ENCODE data around the gene CAPN12. TPM values are rescaled to one million over a fixed set of nuclear protein-coding genes. Genes with fewer than 3 reads are reported as not detected.

Gene CAPN12
- total and polyA plus RNA-seq, 2 of the 8 experiments (the other 6 are each of a cell fraction or from before 2014, with no cell fraction given), result 8.8 to 20.0 TPM

DNA sequence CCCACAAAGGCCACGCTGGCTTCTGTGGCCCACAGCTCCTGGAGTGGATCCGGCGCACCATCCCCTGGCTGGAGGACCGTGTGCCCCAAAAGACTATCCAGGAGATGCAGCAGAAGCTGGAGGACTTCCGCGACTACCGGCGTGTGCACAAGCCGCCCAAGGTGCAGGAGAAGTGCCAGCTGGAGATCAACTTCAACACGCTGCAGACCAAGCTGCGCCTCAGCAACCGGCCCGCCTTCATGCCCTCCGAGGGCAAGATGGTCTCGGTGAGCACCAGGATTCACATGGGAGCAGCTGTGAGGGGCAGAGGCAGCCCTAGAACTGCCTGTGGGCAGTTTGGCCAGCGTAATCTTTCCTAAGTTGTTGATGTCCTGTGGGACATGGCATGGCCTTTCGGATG lies 27.2 kb downstream of the CAPN12 start:
- Histone ChIP-seq H2BK15ac (ENCODE audit: low read length) (no peak overlapping the region), H4K91ac (replicated peaks; ENCODE audit: insufficient read length, low read length) (no peak overlapping the region), H3K4me2 (ENCODE audit: insufficient read depth in 1 of 2, low read depth in 2 of 2, low read length in 2 of 2) (no peak overlapping the region), H2AK5ac (ENCODE audit: low read depth, low read length) (no peak overlapping the region), H2BK20ac (ENCODE audit: low read length) (no peak overlapping the region), H3K79me2 (ENCODE audit: control insufficient read depth in 1 of 2, insufficient read depth in 2 of 2, low read length in 2 of 2) (no peaks in the 10 kb centered on the region), H3K14ac (ENCODE audit: insufficient read length) (no peak overlapping the region), H3K56ac (replicated peaks; ENCODE audit: insufficient read length, low read depth, low read length) (no peak overlapping the region), H3K36me3 (ENCODE audit: control insufficient read depth in 2 of 4, insufficient read depth in 4 of 4, low read length in 3 of 4) (peaks cover 22 to 62% (median 45%) of the 10 kb centered on the region in 4 experiments; a peak in 7 of 8 replicates), H3K79me1 (ENCODE audit: low read depth, low read length) (peaks cover 4% of the 10 kb centered on the region; the same call in 1 of the 2 replicates), H3K27me3 (replicated peaks in 1 of 4; ENCODE audit: control insufficient read depth in 3 of 4, extremely low read depth in 1 of 4, insufficient read depth in 3 of 4, low read length in 3 of 4) (no peaks in the 10 kb centered on the region), H4K5ac (ENCODE audit: insufficient read length, low read depth, low read length) (no peak overlapping the region), H2AFZ (ENCODE audit: low read length) (no peak overlapping the region), H3K4me3 (ENCODE audit: extremely low read depth in 1 of 4, insufficient read depth in 2 of 4, low read depth in 3 of 4, low read length in 4 of 4) (no peak overlapping the region), H2BK12ac (ENCODE audit: low read depth, low read length) (no peak overlapping the region), H3K18ac (ENCODE audit: extremely low read depth, low read length) (no peak overlapping the region), H2BK120ac (replicated peaks; ENCODE audit: low read depth, low read length) (no peak overlapping the region), H3K27ac (ENCODE audit: low read depth, low read length) (no peak overlapping the region), H4K8ac (ENCODE audit: extremely low read depth, insufficient read depth, low read length) (no peak overlapping the region), H3K4me1 (replicated peaks in 1 of 4; ENCODE audit: control insufficient read depth in 3 of 4, insufficient read depth in 4 of 4, low read length in 3 of 4) (no peaks in the 10 kb centered on the region), H4K20me1 (replicated peaks in 1 of 2; ENCODE audit: control insufficient read depth in 1 of 2, insufficient read depth in 2 of 2, low read length in 2 of 2) (peaks cover 5 to 15% of the 10 kb centered on the region in 2 experiments), H3K23ac (ENCODE audit: insufficient read length) (no peak overlapping the region), H3K23me2 (ENCODE audit: low read depth, low read length) (no peaks in the 10 kb centered on the region; the same call in 1 of the 2 replicates), H2BK5ac (ENCODE audit: low read depth, low read length) (no peak overlapping the region), H3K9ac (replicated peaks in 1 of 4; ENCODE audit: extremely low read depth in 1 of 4, low read depth in 3 of 4, low read length in 3 of 4) (no peak overlapping the region), H3K4ac (replicated peaks; ENCODE audit: insufficient read length, low read depth, low read length) (no peak overlapping the region), H3K9me3 (ENCODE audit: insufficient read depth in 2 of 2, low read depth in 1 of 2, low read length in 1 of 2) (no peaks in the 10 kb centered on the region)
- WGBS, 2 experiments (ENCODE audit: extremely low coverage in 1 of 2, insufficient coverage in 1 of 2, insufficient read length in 1 of 2, insufficient replicate concordance in 2 of 2, low coverage in 1 of 2, low lambda C conversion rate in 2 of 2, missing lambda C conversion rate in 1 of 2), result 96% methylated on average over 17 of the region's 17 CpGs; no CpG with 5 or more reads in 1 of the 2 experiments
- ChIA-PET POLR2A (ENCODE audit: partially characterized antibody) (interaction anchor here (1.0 to 1.4 kb wide), 4 partner anchors 8 to 131 kb away, joined by 3 to 4 read pairs (median 3); no protein-coding TSS in a partner anchor), CTCF (ENCODE audit: partially characterized antibody) (interaction anchor here (1.0 to 1.6 kb wide), 2 partner anchors 10 to 97 kb away, joined by 4 read pairs; no protein-coding TSS in a partner anchor)
- no peak for FAIRE-seq
- TF ChIP-seq TEAD4 (IDR thresholded peaks at IDR 0.05; ENCODE audit: low read depth, low read length) (no peak), SAP30 (IDR thresholded peaks at IDR 0.05; ENCODE audit: insufficient read depth, insufficient replicate concordance, low read length) (no peak), POU5F1 (IDR thresholded peaks at IDR 0.05; ENCODE audit: low read depth, low read length) (no peak), MAFK (IDR thresholded peaks at IDR 0.05; ENCODE audit: low read depth, low read length) (no peak), SUZ12 (IDR thresholded peaks at IDR 0.05; ENCODE audit: low read length) (no peak), BRCA1 (IDR thresholded peaks at IDR 0.05; ENCODE audit: low read depth, low read length) (no peak)
- no peak for DNase-seq (ENCODE audit: low read depth in 1 of 2, low spot score in 2 of 2)
